Prostate gland (tissue), 2 donors: ENCODE results near the gene CENPT.

ENCODE experiments used
- CTCF ChIP-seq, 4 experiments: fragments of 200-600 bp in 2 of 4; fragments of 450-650 bp in 2 of 4; sonication (generic) in 2 of 4; IDR thresholded peaks; 1 replicate in 3 of 4; 2 replicates in 1 of 4; pipeline ENCODE4 v1.5.1; 2016 to 2019; ENCODE audit warnings: antibody characterized with exemption in 4 of 4, mild to moderate bottlenecking in 2 of 4, moderate library complexity in 2 of 4
- POLR2AphosphoS5 ChIP-seq: sonication (generic); formaldehyde crosslinking; IDR thresholded peaks from one replicate; pipeline ENCODE4 v1.6.1; 2017; ENCODE audit warnings: antibody characterized with exemption

GRCh38 chr16:67833415-67834241 lies 13.9 kb downstream of the CENPT start:
- no peak for TF ChIP-seq CTCF (IDR thresholded peaks at IDR 0.05)
- peak; percentile 94 for TF ChIP-seq POLR2AphosphoS5
